Stimulated activated CD4-positive, alpha-beta T cell treated with anti-CD3 and anti-CD28 coated beads, Interleukin-15, amount 100 ng/mL, for 24 hours (primary cell): ENCODE measurements around the gene LPCAT2.

Experiments
- DNase-seq: peaks from one replicate; pipeline ENCODE4 v3.0.0-alpha.2; 2020

The LPCAT2 gene

GRCh38 chr16:55505333-55506015 is 3.4 kb upstream of the LPCAT2 start:
- DNase-seq, result no peak

- no peak for DNase-seq
Observed at GRCh38 chr16:55506083-55506482, 2.8 kb upstream of the LPCAT2 start.

GRCh38 chr16:55506708-55507107 is 2.2 kb upstream of the LPCAT2 start:
- no peak for DNase-seq

GRCh38 chr16:55508271-55508921 is 476 bp upstream of the LPCAT2 start:
- no peak for DNase-seq

- no peak for DNase-seq
Observed at GRCh38 chr16:55510185-55510805, 1.4 kb downstream of the LPCAT2 start.

GRCh38 chr16:55512941-55513340 is 4.1 kb downstream of the LPCAT2 start:
- DNase-seq, result no peak

- DNase-seq, result no peak
Observed at GRCh38 chr16:55513616-55514015, 4.7 kb downstream of the LPCAT2 start.

GRCh38 chr16:55515111-55515510 is 6.2 kb downstream of the LPCAT2 start:
- DNase-seq, result no peak

GRCh38 chr16:55521792-55522191 is 12.9 kb downstream of the LPCAT2 start:
- DNase-seq, result no peak

- no peak for DNase-seq
Observed at GRCh38 chr16:55526441-55526840, 17.6 kb downstream of the LPCAT2 start.

- no peak for DNase-seq
Observed at GRCh38 chr16:55527885-55528284, 19.0 kb downstream of the LPCAT2 start.

GRCh38 chr16:55529018-55529417 is 20.1 kb downstream of the LPCAT2 start:
- DNase-seq, result no peak

GRCh38 chr16:55530316-55530856 is 21.5 kb downstream of the LPCAT2 start:
- no peak for DNase-seq

- no peak for DNase-seq
Observed at GRCh38 chr16:55532227-55532626, 23.4 kb downstream of the LPCAT2 start.

- DNase-seq, result no peak
Observed at GRCh38 chr16:55534756-55535155, 25.9 kb downstream of the LPCAT2 start.

- no peak for DNase-seq
Observed at GRCh38 chr16:55539049-55539448, 30.2 kb downstream of the LPCAT2 start.

- DNase-seq, result no peak
Observed at GRCh38 chr16:55539488-55539887, 30.6 kb downstream of the LPCAT2 start.

- no peak for DNase-seq
Observed at GRCh38 chr16:55540221-55540620, 31.3 kb downstream of the LPCAT2 start.

- no peak for DNase-seq
Observed at GRCh38 chr16:55542459-55543082, 33.7 kb downstream of the LPCAT2 start.

GRCh38 chr16:55543472-55543871 is 34.6 kb downstream of the LPCAT2 start:
- DNase-seq, result no peak

- no peak for DNase-seq
Observed at GRCh38 chr16:55552621-55553020, 43.7 kb downstream of the LPCAT2 start.

- DNase-seq, result no peak
Observed at GRCh38 chr16:55555436-55555835, 46.6 kb downstream of the LPCAT2 start.

GRCh38 chr16:55557186-55557585 is 48.3 kb downstream of the LPCAT2 start:
- DNase-seq, result no peak

- DNase-seq, result no peak
Observed at GRCh38 chr16:55559233-55559632, 50.4 kb downstream of the LPCAT2 start.
